HCT116 (cell line): ENCODE measurements around the gene CCDC86. TPM values are rescaled to one million over a fixed set of nuclear protein-coding genes. Genes with fewer than 3 reads are reported as not detected.

Source experiments
- ATAC-seq: fragments of 200-7000 bp; cut with Tn5 transposase; 2 replicates; pipeline ENCODE4 v1.9.1; 2020; ENCODE audit warnings: mild to moderate bottlenecking, moderate library complexity
- BruUV-seq: library from RNA; stranded (reverse); fragments of 400-500 nt; replicated peaks from 2 replicates; lab custom pipeline; 2021; lab: Mats Ljungman, UMichigan
- CTCF ChIA-PET: fragments of 300-600 bp; sonication (Branson Sonifier 250); formaldehyde crosslinking; loops from one replicate; lab custom pipeline; 2021; ENCODE audit warnings: antibody characterized with exemption; lab: Charles Lee
- POLR2A ChIA-PET: fragments of 300-600, 350-600 bp; sonication (Branson Sonifier 250); formaldehyde crosslinking; loops from one replicate; lab custom pipeline; 2021; ENCODE audit warnings: antibody characterized with exemption; lab: Charles Lee
- RAD21 ChIA-PET, 2 experiments: fragments of 300-600 bp; sonication (Branson Sonifier 250); formaldehyde crosslinking; loops; one replicate each; lab custom pipeline; 2023; ENCODE audit warnings: low total read pairs in 2 of 2; ENCODE audit not compliant: uncharacterized antibody in 2 of 2, unreplicated experiment in 2 of 2, low non-redundant PET in 1 of 2; lab: Charles Lee
- DNase-seq: peaks from one replicate; pipeline ENCODE4 v3.0.0-alpha.2; 2010; ENCODE audit warnings: low read depth, low spot score
- H2AFZ ChIP-seq: fragments of 200-600 bp; shearing (Covaris generic), sonication (generic); 2 replicates; pipeline ENCODE4 v1.6.1; 2017; ENCODE audit warnings: low read depth, mixed run types, mixed read lengths, antibody characterized with exemption, low read length; ENCODE audit not compliant: poor library complexity, severe bottlenecking
- H3K27ac ChIP-seq: 2 replicates; pipeline ENCODE4 v1.5.1; 2012; ENCODE audit warnings: low read depth, low read length
- H3K27me3 ChIP-seq: fragments of 200-600 bp; sonication (generic); 2 replicates; pipeline ENCODE4 v1.6.1; 2016; ENCODE audit warnings: mixed run types, low read length, mixed read lengths; ENCODE audit not compliant: insufficient read depth
- H3K36me3 ChIP-seq, 2 experiments: fragments of 200-500 bp in 1 of 2; fragments of 200-600 bp in 1 of 2; sonication (Bioruptor generic) in 1 of 2; sonication (generic) in 1 of 2; 2 replicates each; pipeline versions ENCODE4 v1.5.1 to v1.6.1; 2014 to 2016; ENCODE audit warnings: low read length in 2 of 2, inconsistent platforms in 1 of 2, mixed read lengths in 1 of 2, mixed run types in 1 of 2; ENCODE audit not compliant: insufficient read depth in 2 of 2, control insufficient read depth in 1 of 2
- H3K4me1 ChIP-seq, 2 experiments: fragments of 200-600 bp in 1 of 2; sonication (generic) in 1 of 2; 2 replicates each; pipeline versions ENCODE4 v1.5.1 to v1.6.1; 2012 to 2017; ENCODE audit warnings: low read length in 2 of 2, inconsistent platforms in 1 of 2, mild to moderate bottlenecking in 1 of 2, mixed read lengths in 1 of 2, mixed run types in 1 of 2, moderate library complexity in 1 of 2; ENCODE audit not compliant: insufficient read depth in 2 of 2, control insufficient read depth in 1 of 2
- H3K4me2 ChIP-seq: fragments of 200-600 bp; sonication (generic); 2 replicates; pipeline ENCODE4 v1.6.1; 2017; ENCODE audit warnings: mixed run types, low read length, mixed read lengths
- H3K4me3 ChIP-seq, 2 experiments: fragments of 200-600 bp in 1 of 2; sonication (generic) in 1 of 2; replicated peaks in 1 of 2; 2 replicates each; pipeline ENCODE4 v1.5.1; 2011 to 2016; ENCODE audit warnings: low read length in 2 of 2, control low read depth in 1 of 2, low read depth in 1 of 2, mild to moderate bottlenecking in 1 of 2, mixed read lengths in 1 of 2, mixed run types in 1 of 2
- H3K79me2 ChIP-seq: fragments of 200-600 bp; sonication (generic); 2 replicates; pipeline ENCODE4 v1.6.1; 2017; ENCODE audit warnings: mild to moderate bottlenecking, mixed run types, low read length, moderate library complexity, mixed read lengths; ENCODE audit not compliant: insufficient read depth
- H3K9ac ChIP-seq: fragments of 200-600 bp; sonication (generic); 2 replicates; pipeline ENCODE4 v1.6.1; 2016; ENCODE audit warnings: low read length, mixed read lengths
- H3K9me2 ChIP-seq: fragments of 200-600 bp; sonication (generic), shearing (Covaris generic); 2 replicates; pipeline ENCODE4 v1.6.1; 2017; ENCODE audit warnings: mixed run types, mild to moderate bottlenecking, moderate library complexity; ENCODE audit not compliant: insufficient read depth
- H3K9me3 ChIP-seq, 2 experiments: fragments of 200-500 bp in 1 of 2; fragments of 200-600 bp in 1 of 2; sonication (Bioruptor generic) in 1 of 2; sonication (generic) in 1 of 2; 2 replicates each; pipeline ENCODE4 v1.6.1; 2014 to 2017; ENCODE audit warnings: low read length in 2 of 2, mixed read lengths in 2 of 2, inconsistent platforms in 1 of 2, low read depth in 1 of 2, mild to moderate bottlenecking in 1 of 2, mixed run types in 1 of 2, moderate library complexity in 1 of 2; ENCODE audit not compliant: control insufficient read depth in 1 of 2, insufficient read depth in 1 of 2
- H4K20me1 ChIP-seq: fragments of 200-600 bp; sonication (generic), shearing (Covaris generic); 2 replicates; pipeline ENCODE4 v1.6.1; 2017; ENCODE audit warnings: mixed run types, mild to moderate bottlenecking, moderate library complexity; ENCODE audit not compliant: insufficient read depth
- MAX ChIP-seq: IDR thresholded peaks from 2 replicates; pipeline ENCODE4 v1.6.1; 2012
- POLR2A ChIP-seq: IDR thresholded peaks from 2 replicates; pipeline ENCODE4 v1.7.0; 2011; ENCODE audit warnings: borderline replicate concordance; ENCODE audit not compliant: insufficient read depth, insufficient read length; ENCODE audit errors: extremely low read depth
- YY1 ChIP-seq: IDR thresholded peaks from 2 replicates; pipeline ENCODE4 v1.6.1; 2011; ENCODE audit warnings: low read length, low read depth, moderate library complexity, mild to moderate bottlenecking; ENCODE audit not compliant: insufficient replicate concordance; ENCODE audit errors: extremely low read depth
- ZNF274 ChIP-seq: fragments of 200-500 bp; sonication (Bioruptor generic); IDR thresholded peaks from 2 replicates; pipeline ENCODE4 v1.6.1; 2014; ENCODE audit warnings: mild to moderate bottlenecking, low read depth, low read length, inconsistent platforms
- intact Hi-C: fragments of 100-400 bp; cut with micrococcal nuclease; formaldehyde crosslinking; loops from 2 replicates; pipeline ENCODE4 v1.10.0; 2022
- total RNA-seq: library from RNA; stranded (reverse); gene quantifications from one replicate; pipeline ENCODE4 v1.2.1, GENCODE V29; 2021; ENCODE audit not compliant: unreplicated experiment
- TF ChIP-seq, protein P1 (sequence below): IDR thresholded peaks from 2 replicates; pipeline ENCODE4 v1.6.1; 2012; ENCODE audit warnings: low read depth

Gene CCDC86
- total RNA-seq, 1 experiment from 2014 or later = 69.6 TPM

- no peak overlapping the region for H3K4me3 ChIP-seq
- 0 out of 2 replicates have a peak overlapping the region, but pooled peaks have one; percentile 32 for H3K27ac ChIP-seq
- ATAC-seq = no peak
- H3K9ac ChIP-seq = peak overlapping the region; percentile 98; the same call in 1 of the 2 replicates
- no TSS peak for BruUV-seq
- CTCF ChIA-PET = interaction anchor here (1.7 kb wide), 1 partner anchor 47 kb away, joined by 4 read pairs; no protein-coding TSS in a partner anchor
- DNase-seq = no peak
- no peak overlapping the region for H2AFZ ChIP-seq
- no peaks in the 10 kb centered on the region for H3K27me3 ChIP-seq
- peaks cover 13 to 23% of the 10 kb centered on the region in 2 experiments for H3K4me1 ChIP-seq
- POLR2A ChIA-PET = no interaction called here
- H3K9me3 ChIP-seq = no peaks in the 10 kb centered on the region
- no peak for TF ChIP-seq POLR2A
- no peak for TF ChIP-seq MAX
- no peak for TF ChIP-seq ZNF274
- TF ChIP-seq YY1 = no peak
- TF ChIP-seq, protein P1, sequence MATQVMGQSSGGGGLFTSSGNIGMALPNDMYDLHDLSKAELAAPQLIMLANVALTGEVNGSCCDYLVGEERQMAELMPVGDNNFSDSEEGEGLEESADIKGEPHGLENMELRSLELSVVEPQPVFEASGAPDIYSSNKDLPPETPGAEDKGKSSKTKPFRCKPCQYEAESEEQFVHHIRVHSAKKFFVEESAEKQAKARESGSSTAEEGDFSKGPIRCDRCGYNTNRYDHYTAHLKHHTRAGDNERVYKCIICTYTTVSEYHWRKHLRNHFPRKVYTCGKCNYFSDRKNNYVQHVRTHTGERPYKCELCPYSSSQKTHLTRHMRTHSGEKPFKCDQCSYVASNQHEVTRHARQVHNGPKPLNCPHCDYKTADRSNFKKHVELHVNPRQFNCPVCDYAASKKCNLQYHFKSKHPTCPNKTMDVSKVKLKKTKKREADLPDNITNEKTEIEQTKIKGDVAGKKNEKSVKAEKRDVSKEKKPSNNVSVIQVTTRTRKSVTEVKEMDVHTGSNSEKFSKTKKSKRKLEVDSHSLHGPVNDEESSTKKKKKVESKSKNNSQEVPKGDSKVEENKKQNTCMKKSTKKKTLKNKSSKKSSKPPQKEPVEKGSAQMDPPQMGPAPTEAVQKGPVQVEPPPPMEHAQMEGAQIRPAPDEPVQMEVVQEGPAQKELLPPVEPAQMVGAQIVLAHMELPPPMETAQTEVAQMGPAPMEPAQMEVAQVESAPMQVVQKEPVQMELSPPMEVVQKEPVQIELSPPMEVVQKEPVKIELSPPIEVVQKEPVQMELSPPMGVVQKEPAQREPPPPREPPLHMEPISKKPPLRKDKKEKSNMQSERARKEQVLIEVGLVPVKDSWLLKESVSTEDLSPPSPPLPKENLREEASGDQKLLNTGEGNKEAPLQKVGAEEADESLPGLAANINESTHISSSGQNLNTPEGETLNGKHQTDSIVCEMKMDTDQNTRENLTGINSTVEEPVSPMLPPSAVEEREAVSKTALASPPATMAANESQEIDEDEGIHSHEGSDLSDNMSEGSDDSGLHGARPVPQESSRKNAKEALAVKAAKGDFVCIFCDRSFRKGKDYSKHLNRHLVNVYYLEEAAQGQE = no peak
- RAD21 ChIA-PET = no interaction called here
- H3K4me2 ChIP-seq = peak overlapping the region; percentile 79; the same call in 1 of the 2 replicates
- H3K79me2 ChIP-seq = peaks cover 38% of the 10 kb centered on the region
- H3K36me3 ChIP-seq = peaks cover 4 to 16% of the 10 kb centered on the region in 2 experiments; a peak in 1 of 4 replicates
- no peaks in the 10 kb centered on the region for H3K9me2 ChIP-seq
- intact Hi-C loops = no loop called here
- no peaks in the 10 kb centered on the region for H4K20me1 ChIP-seq
Measured at GRCh38 chr11:60840470-60841430, 1.2 kb upstream of the CCDC86 start.
